ENCODE data around the gene IDNK.
A peak's percentile ranks its signal among the peaks of the same experiment; 100 is the strongest.
"Not testable (repeated sequence)": the region's sequence is repeated elsewhere in the genome, so short reads cannot be mapped to it uniquely, and the experiment has no call there.

IDNK gene

DNA sequence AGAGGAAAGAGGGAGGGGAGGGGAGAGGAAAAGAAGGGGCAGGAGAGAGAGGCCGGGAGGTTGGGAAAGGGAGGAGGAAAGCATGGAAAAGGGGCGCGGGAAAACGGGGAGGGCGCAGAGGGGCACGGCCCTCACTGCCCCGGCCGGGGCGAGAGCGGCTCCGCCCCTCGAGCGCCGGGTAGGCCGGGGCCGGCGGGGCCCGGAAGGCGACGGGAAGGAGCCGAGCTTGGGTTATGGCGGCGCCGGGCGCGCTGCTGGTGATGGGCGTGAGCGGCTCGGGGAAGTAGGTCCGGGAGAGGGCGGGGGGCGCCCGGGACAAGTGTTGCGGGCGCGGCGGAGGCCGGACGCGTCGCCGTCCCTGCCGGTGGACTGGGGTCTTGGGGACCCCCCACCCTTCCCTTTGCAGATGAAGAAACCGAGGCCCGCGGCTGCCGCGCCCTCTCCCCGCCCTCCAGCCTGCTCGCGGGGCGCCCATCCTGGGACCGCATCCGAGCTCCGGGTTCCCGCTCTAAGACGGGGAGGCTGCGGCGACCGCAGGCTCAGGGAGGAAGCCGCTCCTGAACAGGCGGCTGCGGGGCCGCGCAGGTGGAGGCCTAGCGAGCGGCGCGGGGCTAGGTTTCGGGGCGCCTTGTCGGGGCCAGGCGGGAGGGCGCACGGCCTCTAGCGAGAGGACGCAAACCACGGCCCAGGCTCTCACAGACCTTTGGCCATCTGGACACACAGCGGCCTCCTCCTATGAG, at the start of gene IDNK:
IDNK (plus strand) TSS at position 205 of the 740 bp plus-strand sequence; CDS start at position 234, 29 bp downstream.
- peak; percentile 29 to 63 for DNase-seq

DNA sequence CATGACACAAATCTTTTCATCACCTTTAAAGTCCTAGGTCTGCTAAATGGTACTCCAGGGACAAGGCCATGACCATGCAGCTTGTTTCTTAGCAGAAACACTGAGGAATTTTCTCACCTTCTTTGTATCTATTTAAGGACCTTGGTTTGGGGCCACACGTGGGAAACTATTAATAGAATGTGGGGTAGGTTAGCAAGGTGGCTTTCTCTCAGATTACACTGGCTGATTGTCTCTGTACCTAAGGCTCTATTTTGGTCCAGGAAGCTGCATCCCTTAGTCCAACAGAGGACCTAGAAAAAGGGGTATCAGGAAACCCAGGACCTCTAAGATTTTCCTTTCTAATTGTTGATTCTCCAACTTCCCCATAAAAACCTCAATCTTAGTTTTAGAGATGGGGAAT, 48.5 kb upstream of the IDNK start:
- DNase-seq, result no peak

DNA sequence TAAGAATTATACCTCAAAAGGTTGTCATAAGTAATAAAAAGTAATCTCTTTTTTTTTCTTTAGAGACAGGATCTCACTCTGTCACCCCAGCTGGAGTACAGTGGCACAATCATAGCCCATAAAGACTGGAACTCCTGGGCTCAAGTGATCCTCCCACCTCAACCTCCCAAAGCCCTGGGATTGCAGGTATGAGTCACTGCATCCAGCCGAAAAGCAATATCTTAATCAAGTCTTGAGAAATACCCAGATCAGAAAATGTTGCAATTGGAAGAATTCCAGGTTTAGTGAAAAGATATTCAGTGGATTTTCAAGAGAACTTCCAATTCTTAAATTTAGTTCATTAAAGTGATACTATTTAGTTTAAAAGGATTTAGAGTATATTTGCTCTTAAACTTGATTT, 40.9 kb upstream of the IDNK start:
- DNase-seq, result no peak

DNA sequence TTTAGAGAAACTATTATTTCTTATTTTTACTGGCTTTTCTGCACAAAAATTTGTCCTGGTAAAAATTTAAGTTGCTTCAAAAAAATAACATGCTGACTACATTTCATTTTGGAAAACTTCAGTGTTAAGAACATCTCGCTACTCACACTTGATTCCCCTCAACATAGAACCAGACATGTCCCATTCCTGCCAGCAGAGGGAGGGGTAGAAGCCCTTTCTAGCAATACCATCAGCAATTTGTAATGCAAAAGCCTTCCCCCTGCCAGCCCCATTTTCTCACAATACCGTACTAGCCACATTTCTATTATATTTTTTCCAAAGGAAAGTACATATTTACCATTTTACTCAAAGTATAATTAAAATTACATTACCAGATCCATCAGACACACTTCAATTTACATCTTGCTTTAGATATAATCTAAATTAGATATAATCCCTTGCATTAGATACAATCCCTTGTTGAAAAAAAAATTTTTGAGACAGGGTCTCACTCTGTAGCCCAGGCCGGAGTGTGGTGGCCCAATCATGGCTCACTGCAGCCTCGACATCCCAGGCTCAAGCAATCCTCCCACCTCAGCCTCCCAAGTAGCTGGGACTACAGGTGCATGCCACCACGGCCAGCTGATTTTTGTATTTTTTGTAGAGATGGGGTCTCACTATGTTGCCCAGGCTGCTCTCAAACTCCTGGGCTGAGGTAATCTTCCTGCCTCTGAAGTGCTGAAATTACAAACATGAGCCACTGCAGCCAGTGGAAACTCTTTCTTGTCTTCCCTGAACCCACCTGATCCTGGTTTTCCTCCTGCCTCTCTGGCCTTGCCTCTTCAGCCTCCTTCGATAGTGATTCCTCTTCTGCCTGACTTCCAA, 39.6 kb upstream of the IDNK start:
- DNase-seq, result peak; percentile 17 to 67

DNA sequence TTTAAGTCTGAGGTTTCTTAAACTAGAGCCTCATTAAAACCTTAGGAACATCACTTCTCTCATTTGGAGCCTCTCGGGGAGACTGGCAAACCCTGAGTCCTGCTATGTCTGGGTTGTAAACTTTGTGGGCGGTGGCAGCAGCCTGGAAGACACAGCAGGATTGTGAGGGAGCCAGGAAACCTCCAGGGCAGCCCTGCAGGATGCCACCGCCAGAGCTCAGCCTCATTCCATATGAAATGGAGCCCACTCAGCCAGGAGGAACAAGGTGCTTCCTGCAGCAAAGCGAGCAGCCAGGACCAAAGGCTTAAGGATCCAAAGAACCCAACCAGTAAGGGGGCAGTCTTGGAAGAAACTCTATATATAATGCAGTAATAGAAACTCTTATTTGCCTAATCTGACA, 37.9 kb upstream of the IDNK start:
- DNase-seq, result no peak

DNA sequence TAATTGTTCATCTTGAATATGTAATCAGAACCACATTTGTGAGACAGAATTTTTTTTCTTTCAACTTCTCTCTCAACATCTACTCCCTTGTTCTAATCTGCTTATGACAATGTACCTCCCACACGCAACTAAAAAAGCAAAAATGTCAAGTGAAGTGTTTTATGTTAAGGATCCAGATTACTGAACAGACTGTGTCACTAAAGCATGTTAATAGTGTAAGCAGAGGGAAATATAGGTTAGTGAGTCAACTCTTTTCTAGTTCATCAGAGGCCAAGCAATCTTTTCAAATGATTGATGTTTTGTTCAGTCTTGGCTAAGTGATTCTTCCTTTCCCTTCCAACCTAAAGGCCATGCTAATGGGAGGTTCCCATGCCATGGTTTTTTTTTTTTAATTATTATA, 34.7 kb upstream of the IDNK start:
- no peak for DNase-seq

DNA sequence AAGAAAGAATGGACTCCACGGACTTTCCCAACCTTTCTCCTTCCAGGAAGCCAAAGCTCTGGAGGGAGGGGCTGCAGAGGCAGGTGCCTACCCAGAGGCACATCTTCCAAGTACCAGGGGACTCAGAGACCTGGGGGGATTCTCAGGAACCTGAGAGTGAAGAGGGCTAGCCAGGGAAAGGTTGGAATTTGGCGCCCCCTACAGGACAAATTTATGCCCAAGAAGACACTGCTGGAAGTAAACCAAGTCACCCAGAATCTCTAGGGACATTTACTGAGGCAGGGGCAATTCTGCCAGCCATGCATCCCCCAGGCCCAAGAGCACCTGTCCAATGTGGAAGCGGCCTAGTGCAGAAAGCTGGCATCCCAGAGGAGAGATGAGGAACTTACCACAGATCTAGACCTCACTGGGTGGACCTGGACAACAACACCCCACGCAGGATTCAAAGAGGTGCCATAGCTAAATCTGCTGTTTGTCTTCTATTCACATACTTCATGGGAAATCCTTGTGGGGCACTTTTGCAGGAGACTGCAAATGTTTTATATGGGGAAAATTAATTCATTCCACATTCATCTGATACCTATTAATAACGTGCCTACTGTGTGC, 25.9 kb upstream of the IDNK start:
- DNase-seq, result peak in 1 of 2 experiments; percentile 30

DNA sequence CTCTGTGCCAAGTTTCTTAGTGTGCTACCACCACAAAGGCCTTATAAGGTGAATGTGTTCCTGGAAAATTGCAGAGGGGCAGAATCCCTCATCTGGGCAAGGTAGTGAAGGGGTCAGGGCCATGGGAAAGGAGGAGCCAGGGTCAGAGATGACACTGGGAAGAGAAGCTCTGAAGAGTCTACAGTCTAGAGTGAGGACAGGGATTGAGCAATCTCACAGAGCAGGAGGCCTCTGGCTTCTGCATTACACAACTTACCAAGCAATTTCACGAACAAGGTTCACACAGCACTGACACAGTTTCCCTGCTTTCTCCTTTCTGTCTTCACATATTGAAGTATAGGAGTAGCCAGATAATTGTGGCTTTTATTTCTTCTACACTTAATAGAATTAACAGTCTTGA, 24.5 kb upstream of the IDNK start:
- no peak for DNase-seq

DNA sequence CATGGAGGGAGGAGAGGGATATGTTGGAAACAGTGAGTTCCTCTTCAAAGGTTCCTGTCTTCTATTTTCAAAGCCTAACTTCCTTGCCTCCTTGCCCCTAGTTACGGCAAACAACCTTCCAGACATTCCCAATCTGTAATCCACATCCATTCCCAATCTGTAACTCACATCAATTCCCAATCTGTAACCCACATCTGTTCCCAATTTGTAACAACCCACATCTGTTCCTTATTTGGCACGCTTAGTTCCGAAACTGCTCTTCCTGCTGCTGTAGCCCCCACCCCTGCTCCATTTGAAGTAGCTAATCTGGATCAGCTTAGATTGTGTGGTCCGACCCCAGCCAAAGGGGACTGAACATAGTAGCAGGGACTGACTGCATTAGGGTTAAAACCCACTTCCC, 23.9 kb upstream of the IDNK start:
- DNase-seq, result no peak

DNA sequence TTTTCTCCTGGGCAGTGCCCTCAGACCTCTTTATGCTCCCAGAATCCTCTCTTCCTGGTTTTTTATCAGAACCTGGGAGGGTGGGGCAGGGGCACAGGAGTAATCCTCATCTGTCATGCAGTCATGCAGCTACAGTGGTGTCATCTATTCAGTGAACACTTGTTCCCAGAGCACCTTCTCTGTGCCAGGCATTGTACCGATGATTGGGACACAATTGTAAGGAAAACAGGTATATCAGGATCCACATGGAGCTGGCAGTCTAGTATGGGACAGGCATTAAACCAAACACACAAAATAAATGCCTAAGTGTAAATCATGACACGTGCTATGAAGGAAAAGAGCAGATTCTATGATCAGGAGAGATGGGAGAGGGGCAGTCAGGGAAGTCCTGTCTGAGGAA, 21.5 kb upstream of the IDNK start:
- no peak for DNase-seq

DNA sequence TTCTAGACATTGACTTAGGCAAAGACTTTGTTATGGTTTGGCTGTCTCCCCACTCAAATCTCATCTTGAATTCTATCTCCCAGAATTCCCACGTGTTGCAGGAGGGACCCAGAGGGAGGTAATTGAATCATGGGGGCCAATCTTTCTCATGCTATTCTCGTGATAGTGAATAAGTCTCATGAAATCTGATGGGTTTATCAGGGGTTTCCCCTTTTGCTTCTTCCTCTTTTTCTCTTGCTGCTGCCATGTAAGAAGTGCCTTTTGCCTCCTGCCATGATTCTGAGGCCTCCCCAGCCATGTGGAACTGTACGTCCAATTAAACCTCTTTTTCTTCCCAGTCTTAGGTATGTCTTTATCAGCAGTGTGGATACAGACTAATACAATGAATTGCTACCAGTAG, 15.3 kb upstream of the IDNK start:
- DNase-seq, result not testable (repeated sequence)

DNA sequence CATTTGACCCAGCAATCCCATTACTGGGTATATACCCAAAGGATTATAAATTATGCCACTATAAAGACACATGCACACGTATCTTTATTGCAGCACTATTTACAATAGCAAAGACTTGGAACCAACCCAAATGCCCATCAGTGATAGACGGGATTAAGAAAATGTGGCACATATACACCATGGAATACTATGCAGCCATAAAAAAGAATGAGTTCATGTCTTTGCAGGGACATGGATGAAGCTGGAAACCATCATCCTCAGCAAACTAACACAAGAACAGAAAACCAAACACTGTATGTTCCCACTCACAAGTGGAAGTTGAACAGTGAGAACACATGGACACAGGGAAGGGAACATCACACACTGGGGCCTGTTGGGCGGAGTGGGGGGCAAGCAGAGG, 9.6 kb upstream of the IDNK start:
- DNase-seq, result not testable (repeated sequence)

DNA sequence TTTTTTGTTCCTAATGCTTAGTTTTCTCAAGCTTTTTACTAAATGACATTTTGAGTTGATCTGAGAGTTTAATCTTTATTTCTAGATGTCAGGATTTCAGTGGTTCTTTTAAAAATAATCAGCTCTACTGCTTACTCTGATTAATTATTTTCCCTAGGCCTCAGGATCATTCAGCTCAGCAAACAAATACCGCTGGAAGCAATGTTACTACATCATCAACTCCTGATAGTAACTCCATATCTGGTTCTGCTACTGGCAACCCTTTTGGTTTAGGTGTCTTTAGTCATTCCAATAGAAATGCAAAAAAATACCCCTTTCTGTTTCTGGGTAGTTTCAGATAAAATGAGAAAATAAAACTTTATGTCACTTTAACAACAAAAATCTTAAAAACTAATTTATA, 5.6 kb upstream of the IDNK start:
- no peak for DNase-seq

DNA sequence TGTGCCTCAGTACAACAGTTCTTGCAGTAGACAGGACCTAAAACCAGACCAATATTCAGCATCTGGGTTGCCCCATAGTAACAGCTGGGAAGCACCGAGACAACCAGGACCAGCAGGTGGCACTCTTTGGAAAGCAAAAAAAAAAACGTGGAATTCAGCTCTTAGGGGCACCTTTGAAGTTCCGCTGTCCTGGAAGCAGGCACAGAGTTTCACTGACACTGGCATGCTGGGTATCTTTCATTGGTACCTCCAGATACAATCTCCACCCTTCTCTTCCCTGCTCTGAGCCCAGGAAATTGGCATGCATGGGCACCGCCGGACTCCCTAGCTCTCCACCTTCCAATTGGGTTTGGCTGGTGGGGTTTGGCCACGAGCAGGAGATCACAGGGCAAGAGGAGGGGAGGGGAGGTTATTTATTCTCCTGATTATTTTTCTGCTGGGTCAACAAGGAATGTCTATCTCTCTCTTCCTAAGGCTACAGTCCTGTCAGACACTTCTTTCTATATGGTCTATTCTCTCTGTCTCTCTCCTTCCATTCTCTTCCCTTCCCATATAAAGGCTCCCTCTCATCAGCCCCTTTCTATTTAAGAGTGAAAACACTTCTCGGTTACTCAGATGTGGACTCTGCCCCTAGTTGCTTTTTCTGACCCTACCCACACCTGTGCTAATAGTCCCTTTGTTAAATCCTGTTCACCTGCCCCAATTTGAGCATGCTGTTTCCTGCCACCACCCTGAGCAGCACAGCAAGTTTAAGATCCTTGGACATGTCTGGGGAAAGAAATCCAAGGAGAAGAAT, 1.9 kb upstream of the IDNK start:
- DNase-seq, result peak; percentile 19 to 50

DNA sequence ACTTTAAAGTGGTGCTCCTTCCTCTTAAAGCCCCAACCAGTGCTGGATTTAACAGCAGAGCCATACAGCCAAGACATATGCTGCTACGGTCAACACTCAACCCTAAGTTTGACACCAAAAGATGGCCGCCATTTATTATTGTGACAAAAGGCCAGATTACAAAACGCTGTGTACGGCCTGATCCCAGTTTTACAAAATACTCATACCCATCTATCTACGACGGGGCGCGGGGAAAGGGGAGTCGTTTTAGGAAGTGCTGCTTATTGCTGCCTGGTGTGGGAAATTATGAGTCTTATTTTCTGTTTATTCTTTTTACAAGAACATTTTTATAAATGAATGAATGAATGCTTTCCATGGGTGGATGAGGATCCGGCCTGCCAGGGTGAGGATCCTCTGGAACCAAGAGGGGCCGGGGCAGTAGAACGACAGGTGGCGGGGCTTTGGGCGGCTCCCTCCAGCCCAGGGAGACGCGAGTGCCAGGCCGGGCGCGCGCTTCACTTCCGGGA, 457 bp upstream of the IDNK start:
- no peak for DNase-seq

DNA sequence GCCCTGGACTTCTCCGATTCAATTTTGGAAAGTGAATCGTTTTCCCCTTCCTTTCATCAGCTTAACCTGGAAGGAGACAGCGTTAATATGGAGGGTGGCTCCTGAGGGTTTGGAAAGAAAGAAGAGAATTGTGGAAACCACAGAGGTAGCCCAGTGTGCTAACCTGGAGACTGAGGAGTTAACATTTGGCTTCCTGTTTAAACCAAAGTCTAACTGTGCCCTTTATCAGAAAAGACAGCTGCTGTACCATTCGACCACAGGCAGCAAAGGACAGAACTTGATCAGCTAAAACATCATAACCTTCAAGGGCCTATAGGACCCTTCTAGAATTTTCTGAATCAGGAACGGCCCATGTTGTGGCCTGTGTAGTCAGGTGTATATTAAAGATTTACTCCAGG, 735 bp downstream of the IDNK start:
- DNase-seq, result no peak

DNA sequence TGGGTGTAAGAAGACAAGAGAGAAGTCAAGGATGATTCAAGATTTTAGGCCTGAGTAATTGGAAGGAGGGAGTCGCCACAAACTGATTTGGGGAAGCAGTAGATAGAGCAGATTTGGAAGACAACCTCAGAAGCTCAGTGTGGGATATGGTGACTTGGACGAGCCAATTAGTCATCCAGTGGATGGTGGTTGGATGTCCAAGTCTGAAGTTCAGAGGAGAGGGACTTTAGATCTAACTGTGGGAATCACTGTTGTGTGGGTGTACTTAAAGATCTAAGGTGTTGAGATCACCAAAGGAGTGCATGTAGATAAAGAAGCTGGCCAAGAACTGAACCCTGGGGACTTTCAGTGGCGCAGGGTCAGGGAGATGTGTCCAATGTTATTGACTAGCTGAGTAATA, 2.2 kb downstream of the IDNK start:
- DNase-seq, result no peak

DNA sequence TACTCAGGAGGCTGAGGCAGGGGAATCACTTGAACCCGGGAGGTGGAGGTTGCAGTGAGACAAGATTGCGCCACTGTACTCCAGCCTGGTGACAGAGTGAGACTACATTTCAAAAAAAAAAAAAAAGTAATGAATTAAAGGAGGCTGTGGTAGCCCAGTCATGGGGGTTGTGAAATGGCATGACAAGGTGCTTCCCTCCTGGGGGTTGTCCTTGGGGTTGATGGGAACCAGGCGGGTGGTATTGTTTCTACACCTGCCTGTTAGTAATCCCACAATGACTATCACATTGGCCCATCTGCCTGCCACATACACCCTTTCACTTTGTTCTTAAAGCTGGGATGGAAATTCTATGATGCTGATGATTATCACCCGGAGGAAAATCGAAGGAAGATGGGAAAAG, 5.6 kb downstream of the IDNK start:
- DNase-seq, result no peak

DNA sequence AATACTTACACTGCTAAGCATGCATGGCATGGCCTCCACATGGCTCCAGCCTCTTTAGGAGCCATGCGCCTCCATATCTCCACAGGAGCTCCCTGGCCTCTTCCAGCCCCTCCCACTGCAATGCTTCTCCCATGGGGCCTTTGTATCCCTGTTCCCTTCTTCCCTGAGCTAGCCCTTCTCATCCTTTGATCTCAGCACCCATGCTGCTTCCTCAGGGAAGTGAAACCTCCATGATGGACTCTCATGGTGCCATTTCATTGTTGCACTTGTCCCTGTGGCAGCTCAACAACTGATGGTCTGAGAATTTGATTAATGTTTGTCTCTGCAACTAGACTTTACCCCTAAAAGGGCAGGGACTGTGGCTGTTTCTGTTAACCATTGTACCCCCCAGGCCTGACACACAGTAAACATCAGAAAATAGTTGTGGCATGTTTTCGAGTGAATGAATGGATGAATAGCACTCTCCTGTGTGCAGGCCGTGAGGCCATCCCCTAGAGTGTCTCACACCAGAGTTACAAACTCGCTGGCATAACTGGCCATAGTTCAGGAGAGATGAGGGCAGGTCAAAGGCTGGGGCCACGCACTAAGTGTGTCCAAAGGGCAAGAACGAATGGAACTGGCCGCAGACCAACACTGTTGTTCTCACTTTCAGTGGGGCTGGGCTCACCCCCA, 6.6 kb downstream of the IDNK start:
- DNase-seq, result no peak

DNA sequence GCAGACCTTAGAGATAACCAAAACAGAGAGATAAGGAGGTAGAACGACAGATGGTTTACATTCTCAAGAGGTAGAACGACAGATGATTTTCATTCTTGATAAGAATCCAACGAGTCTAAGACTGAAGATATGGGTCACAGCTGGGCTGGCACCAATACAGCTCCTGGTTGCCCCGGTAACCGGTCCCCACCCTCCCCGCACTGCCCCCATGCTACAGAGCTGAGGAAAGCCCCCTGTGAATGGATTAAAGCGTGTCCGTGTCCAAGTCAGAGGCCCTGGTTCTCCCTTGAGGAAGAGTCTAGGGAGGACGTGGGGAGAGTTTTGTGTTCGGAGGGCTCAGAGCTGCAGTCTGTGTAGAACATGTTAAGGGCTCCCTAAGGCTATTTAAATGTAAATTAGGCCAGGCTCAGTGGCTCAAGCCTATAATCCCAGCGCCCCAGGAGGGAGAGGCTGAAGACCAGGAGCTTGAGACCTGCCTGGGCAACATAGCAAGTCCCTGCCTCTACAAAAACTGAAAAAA, 8.1 kb downstream of the IDNK start:
- no peak for DNase-seq

DNA sequence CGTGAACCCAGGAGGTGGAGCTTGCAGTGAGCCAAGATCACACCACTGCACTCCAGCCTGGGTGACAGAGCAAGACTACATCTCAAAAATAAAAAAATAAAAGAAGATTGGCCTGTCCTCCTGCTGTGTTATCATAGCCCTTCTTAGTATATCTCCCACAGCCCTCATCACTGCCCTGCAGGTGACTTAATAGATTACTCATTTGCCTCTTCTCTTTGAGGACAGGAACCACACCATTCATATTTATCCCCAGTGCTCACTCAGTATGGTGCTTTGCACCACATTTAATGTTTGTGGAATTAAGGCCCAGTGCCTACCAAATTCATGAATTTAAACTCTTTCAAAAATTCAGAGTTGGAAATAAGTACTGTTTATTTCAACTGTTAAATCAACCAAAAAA, 10.3 kb downstream of the IDNK start:
- no peak for DNase-seq

DNA sequence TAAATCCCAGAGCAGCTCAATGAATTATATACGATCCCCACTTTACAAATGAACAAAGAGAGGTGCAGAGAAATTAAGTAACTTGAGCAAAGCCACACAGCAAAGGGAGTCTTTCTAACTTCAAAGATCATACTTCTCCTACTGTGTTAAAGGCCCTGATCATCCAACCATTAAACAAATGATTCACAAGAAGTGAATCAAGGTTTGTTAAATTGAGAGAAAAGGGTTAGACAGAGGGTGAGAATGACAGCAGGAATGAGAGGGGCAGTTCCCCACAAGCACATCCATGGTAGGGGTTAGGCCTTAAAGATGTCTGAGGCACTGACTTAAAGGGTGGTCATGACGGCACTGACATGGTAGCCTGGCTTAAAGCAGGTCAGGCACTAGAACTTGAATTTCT, 10.7 kb downstream of the IDNK start:
- DNase-seq, result no peak

Measured in SW 1271 (cell line).